ENCODE measurements around the gene IGFBP5.

IGFBP5 gene

GRCh38 chr2:216674376-216674775, 21.0 kb downstream of the IGFBP5 start:
- Histone ChIP-seq H3K27me3 (ENCODE audit: control insufficient read depth, insufficient read depth, low read length) (no peaks in the 10 kb centered on the region), H3K9ac (no peak overlapping the region)
- no peak for TF ChIP-seq CTCF (IDR thresholded peaks at IDR 0.05)

GRCh38 chr2:216673609-216674008, 21.7 kb downstream of the IGFBP5 start:
- Histone ChIP-seq H3K9me3 (ENCODE audit: control insufficient read depth, low read length) (no peaks in the 10 kb centered on the region), H3K4me2 (ENCODE audit: low read length) (no peak overlapping the region), H3K27ac (no peak overlapping the region), H3K79me2 (no peaks in the 10 kb centered on the region), H3K4me1 (no peaks in the 10 kb centered on the region), H2AFZ (no peak overlapping the region), H3K9ac (no peak overlapping the region), H3K4me3 (ENCODE audit: low read depth, low read length) (no peak overlapping the region), H3K36me3 (ENCODE audit: control insufficient read depth, insufficient read depth, low read length) (no peaks in the 10 kb centered on the region), H3K27me3 (ENCODE audit: control insufficient read depth, insufficient read depth, low read length) (no peaks in the 10 kb centered on the region)
- no peak for TF ChIP-seq CTCF (IDR thresholded peaks at IDR 0.05)

More at GRCh38 chr2:216674376-216674775, 21.0 kb downstream of the IGFBP5 start:
- H3K27ac ChIP-seq, result no peak overlapping the region
- H2AFZ ChIP-seq, result no peak overlapping the region
- no peak overlapping the region for H3K4me3 ChIP-seq (ENCODE audit: low read depth, low read length)
- no peaks in the 10 kb centered on the region for H3K4me1 ChIP-seq
- H3K36me3 ChIP-seq (ENCODE audit: control insufficient read depth, insufficient read depth, low read length), result no peaks in the 10 kb centered on the region
- no peak overlapping the region for H3K4me2 ChIP-seq (ENCODE audit: low read length)
- H3K79me2 ChIP-seq, result no peaks in the 10 kb centered on the region
- no peaks in the 10 kb centered on the region for H3K9me3 ChIP-seq (ENCODE audit: control insufficient read depth, low read length)

- no peak overlapping the region for H2AFZ ChIP-seq
- TF ChIP-seq CTCF (IDR thresholded peaks at IDR 0.05), result no peak
- H3K9me3 ChIP-seq (ENCODE audit: control insufficient read depth, low read length), result no peaks in the 10 kb centered on the region
- no peaks in the 10 kb centered on the region for H3K36me3 ChIP-seq (ENCODE audit: control insufficient read depth, insufficient read depth, low read length)
- no peak overlapping the region for H3K4me3 ChIP-seq (ENCODE audit: low read depth, low read length)
- H3K27me3 ChIP-seq (ENCODE audit: control insufficient read depth, insufficient read depth, low read length), result no peaks in the 10 kb centered on the region
- H3K9ac ChIP-seq, result no peak overlapping the region
- no peaks in the 10 kb centered on the region for H3K79me2 ChIP-seq
- no peak overlapping the region for H3K4me2 ChIP-seq (ENCODE audit: low read length)
- no peaks in the 10 kb centered on the region for H3K4me1 ChIP-seq
- no peak overlapping the region for H3K27ac ChIP-seq
Observed at GRCh38 chr2:216673021-216673420, 22.3 kb downstream of the IGFBP5 start.

GRCh38 chr2:216672466-216672865, 22.9 kb downstream of the IGFBP5 start:
- Histone ChIP-seq H3K27me3 (ENCODE audit: control insufficient read depth, insufficient read depth, low read length) (no peaks in the 10 kb centered on the region), H3K36me3 (ENCODE audit: control insufficient read depth, insufficient read depth, low read length) (no peaks in the 10 kb centered on the region), H3K27ac (no peak overlapping the region), H3K4me1 (no peaks in the 10 kb centered on the region), H3K4me2 (ENCODE audit: low read length) (no peak overlapping the region), H3K4me3 (ENCODE audit: low read depth, low read length) (no peak overlapping the region), H3K9me3 (ENCODE audit: control insufficient read depth, low read length) (no peaks in the 10 kb centered on the region), H3K79me2 (no peaks in the 10 kb centered on the region), H2AFZ (no peak overlapping the region), H3K9ac (no peak overlapping the region)
- no peak for TF ChIP-seq CTCF (IDR thresholded peaks at IDR 0.05)

GRCh38 chr2:216671791-216672343, 23.5 kb downstream of the IGFBP5 start:
- TF ChIP-seq CTCF (IDR thresholded peaks at IDR 0.05), result no peak
- no peaks in the 10 kb centered on the region for H3K27me3 ChIP-seq (ENCODE audit: control insufficient read depth, insufficient read depth, low read length)
- no peak overlapping the region for H3K4me2 ChIP-seq (ENCODE audit: low read length)
- no peak overlapping the region for H3K9ac ChIP-seq
- H3K27ac ChIP-seq, result no peak overlapping the region
- H3K9me3 ChIP-seq (ENCODE audit: control insufficient read depth, low read length), result no peaks in the 10 kb centered on the region
- H3K79me2 ChIP-seq, result no peaks in the 10 kb centered on the region
- H3K36me3 ChIP-seq (ENCODE audit: control insufficient read depth, insufficient read depth, low read length), result no peaks in the 10 kb centered on the region
- no peak overlapping the region for H3K4me3 ChIP-seq (ENCODE audit: low read depth, low read length)
- H2AFZ ChIP-seq, result no peak overlapping the region
- H3K4me1 ChIP-seq, result no peaks in the 10 kb centered on the region

Data from parathyroid adenoma (tissue), 2 donors.